GM20431 (cell line): ENCODE data around the gene ASPN.
"Not testable (repeated sequence)": the region's sequence is repeated elsewhere in the genome, so short reads cannot be mapped to it uniquely, and the experiment has no call there.

Experiments
- in situ Hi-C: fragments of 300-500 bp; cut with MseI, MboI; formaldehyde crosslinking; loops from one replicate; pipeline ENCODE4 v1.15.0; 2020; ENCODE audit warnings: low sequenced_read_pairs; ENCODE audit not compliant: unreplicated experiment

ASPN gene

DNA sequence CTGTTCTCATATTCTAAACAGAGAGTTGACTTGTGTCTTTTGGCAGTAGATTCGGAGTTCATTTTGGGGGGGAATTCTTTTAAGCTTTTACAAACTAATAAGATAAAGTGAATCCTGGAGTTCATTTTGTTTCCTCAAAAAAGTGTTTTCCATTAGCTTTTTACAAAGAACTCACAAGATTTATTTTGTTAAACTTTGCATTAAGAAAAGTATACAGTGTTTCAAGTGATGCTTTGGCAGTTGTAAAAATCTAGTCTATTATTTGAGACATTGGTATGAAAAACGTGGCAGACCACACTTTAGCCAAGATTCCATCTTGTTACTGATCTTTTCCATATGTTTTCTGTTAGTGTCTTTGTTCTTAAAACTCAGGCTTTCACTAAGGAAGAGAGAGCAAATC is 56.8 kb downstream of the ASPN start:
- in situ Hi-C loops, result no loop called here

DNA sequence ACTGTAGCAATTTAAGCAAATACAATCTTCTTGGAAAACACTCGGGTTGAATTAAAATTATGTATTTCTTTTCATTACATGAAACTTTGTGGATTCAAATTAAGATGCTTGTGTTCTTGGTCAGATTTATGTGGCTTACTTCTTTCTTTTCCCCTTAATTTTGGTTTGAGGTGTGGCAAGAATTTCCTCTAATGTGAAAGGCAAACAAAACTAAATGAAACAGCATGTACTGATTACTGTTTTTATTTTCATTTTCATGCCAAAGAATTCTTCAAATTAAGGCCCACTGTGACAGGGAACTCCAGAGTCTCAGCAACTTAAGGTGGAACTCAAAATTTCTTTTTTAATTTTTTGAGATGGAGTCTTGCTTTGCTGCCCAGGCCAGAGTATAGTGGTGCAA is 58.0 kb downstream of the ASPN start, which contains the start of gene OMD:
Gene OMD, minus strand, starts transcription at position 132 of the 400 bp plus-strand sequence. CDS start 6,913 bp downstream, outside the sequence.
- in situ Hi-C loops, result no loop called here

DNA sequence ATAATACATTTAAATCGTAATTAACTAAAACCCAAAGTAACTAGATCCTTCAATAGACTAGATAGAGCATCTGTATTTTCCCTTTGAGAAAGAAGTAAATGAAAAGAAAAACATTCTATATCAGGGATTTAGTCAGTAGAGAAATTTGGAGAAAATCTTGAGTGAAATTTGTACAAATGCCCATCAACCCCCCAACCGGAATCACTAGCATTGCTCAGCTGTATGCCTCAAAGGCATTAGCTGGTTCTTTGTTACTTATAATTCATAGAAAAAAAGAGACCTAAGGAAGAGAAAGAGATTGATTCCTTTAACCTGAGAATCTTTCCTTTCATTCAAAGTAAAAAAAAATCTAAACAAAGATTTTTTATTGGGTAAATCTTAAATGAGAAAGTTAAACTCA is 58.7 kb downstream of the ASPN start:
- in situ Hi-C loops, result no loop called here

DNA sequence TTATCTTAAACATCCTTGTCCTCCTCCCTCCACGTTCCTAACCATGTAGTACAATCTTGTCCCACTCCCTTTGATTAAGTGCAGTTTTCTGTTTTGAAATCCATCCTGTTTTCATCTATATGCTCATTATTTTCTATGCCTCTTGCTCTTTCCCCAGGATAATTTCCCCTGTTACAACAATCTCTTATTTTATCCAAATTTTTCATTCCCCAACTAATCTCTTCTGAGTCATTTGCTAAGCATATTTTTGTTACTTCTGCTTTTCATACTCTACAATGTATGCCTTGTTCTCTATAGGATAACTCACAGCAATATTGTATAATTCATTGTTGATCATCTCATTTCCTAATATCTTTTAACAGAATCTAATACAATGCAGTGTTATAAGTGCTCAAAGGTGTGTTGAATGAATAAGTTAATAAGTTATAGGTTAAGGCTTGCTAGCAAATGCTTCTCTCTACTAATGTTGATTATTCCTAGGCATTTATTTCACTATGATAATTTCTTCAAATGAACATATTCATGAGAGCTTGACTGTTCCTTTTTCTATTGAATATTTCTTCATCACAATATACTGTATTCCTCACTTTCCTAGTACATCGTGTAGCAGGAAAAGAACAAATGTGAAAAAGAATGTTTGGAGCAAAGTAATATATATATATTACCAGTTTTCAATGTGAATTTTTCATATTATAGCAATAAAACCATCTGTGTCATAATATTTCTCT is 59.5 kb downstream of the ASPN start:
- in situ Hi-C loops, result no loop called here

DNA sequence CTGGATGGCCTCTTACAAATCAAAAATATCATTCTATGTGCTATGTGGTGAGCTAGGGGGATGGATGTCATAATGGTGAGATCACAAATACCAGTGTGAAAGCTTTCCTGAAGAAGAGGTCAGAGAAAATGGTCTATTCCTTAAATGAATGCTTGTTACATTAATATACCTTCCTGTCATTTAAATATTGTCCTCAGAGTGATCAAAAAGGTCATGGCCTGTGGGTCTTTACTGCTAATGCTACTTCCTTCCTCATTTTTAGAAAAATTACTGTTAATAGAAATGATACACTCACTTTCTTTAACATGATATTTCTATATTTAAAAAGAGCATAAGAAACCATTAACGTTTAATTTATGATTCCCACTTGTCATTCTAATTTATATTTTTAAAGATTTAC is 67.7 kb downstream of the ASPN start:
- in situ Hi-C loops, result no loop called here

DNA sequence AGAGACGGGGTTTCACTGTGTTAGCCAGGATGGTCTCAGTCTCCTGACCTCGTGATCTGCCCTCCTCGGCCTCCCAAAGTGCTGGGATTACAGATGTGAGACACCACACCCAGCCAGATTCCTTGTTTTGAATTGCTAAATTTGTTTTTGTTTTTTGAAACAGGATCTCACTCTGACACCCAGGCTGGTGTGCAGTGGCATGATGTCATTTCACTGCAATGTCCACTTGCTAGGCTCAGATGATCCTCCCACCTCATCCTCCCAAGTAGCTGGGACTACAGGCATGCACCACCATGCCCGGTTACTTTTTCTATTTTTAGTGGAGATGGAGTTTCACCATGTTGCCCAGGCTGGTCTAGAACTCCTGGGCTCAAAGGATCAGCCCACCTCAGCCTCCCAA is 71.1 kb downstream of the ASPN start:
- in situ Hi-C loops, result not testable (repeated sequence)

DNA sequence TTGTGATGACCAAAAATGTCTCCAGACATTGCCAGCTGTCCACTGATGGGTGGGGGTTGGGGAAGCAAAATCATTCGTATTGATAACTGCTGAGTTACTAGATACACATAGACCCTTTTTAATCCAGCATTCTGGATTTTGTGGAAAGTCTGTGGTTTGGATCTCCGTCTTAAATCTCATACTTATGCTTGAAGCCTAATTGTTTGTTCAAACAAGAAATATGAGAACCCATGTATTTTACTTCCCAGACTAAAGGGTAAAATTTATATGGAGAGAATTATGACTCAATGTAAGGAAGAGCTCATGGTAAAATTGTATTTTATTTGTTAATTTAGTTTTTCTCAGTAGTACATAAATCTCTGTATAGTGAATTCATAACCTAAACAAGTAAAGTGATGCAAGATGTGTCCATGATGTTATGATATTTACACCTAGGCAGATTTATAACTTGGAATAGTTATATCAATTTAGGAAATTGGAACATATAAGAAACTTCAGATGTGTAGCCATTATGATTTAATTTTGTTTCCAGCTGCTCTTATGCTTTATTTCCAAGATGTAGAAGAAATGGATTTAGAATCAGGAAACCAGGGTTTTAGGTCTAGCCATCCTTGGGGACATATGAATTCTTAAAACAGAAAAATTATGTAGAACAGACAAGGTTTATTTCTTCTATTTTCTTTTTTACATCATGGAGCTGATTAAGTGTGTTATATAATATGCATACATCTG is 73.4 kb downstream of the ASPN start:
- in situ Hi-C loops, result no loop called here

DNA sequence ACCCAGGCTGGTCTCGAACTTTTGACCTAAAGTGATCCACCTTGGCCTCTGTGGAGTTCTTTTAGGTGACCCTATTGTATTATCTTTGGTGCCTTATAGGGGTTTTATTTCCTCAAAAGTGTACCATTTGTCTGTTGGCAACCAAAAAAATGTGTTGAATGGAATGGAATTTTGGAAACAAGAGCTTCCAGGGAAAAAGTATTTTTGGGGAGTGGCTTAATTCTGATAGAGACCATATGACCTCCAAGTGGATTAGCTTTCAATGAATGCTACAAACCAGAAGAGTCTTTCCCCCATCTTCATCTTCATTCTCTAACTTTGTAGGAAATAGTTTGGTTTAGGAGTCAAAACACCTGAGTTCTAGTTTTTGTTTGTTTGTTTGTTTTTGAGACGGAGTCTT is 74.5 kb downstream of the ASPN start:
- in situ Hi-C loops, result no loop called here

DNA sequence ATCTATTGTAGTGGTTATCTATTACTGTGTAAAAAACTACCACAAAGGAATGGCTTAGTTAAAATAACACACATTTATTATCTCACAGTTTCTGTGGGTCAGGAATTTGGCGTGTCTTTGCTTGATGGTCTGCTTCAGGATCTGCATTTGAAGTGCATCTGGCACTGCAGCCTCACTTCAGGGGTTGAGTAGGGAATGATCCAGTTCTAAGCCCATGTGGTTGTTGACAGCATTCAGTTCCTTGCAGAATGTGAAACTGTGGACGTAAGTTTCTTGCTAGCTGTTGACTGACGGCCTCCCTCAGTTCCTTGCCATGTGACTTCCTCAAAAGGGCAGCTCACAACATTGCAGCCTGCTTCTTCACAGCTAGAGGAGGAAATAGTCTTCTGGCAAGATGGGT is 75.8 kb downstream of the ASPN start:
- in situ Hi-C loops, result no loop called here
